B cell (primary cell): ENCODE measurements around the gene HOXA4. TPM values are rescaled to one million over a fixed set of nuclear protein-coding genes. Genes with fewer than 3 reads are reported as not detected.

Experiments
- ATAC-seq: fragments of 200-7000 bp; cut with Tn5 transposase; one replicate; pipeline ENCODE4 v1.10.0; 2021; ENCODE audit warnings: low read depth, mild to moderate bottlenecking, moderate number of reproducible peaks, moderate library complexity
- CTCF ChIA-PET: fragments of 350-600 bp; sonication (Branson Sonifier 250); formaldehyde crosslinking; loops from one replicate; lab custom pipeline; 2021; ENCODE audit warnings: antibody characterized with exemption, inconsistent platforms; lab: Charles Lee
- POLR2A ChIA-PET: fragments of 350-600 bp; sonication (Branson Sonifier 250); formaldehyde crosslinking; loops from one replicate; lab custom pipeline; 2021; ENCODE audit warnings: antibody characterized with exemption; lab: Charles Lee
- DNase-seq: peaks from one replicate; pipeline ENCODE4 v3.0.0; 2013
- H2AFZ ChIP-seq: 2 replicates; pipeline ENCODE4 v1.6.1; 2012; ENCODE audit warnings: mild to moderate bottlenecking, low read depth, low read length; ENCODE audit not compliant: insufficient read depth, poor library complexity, severe bottlenecking
- H3K27ac ChIP-seq, 2 donors: 1 replicate in 1 of 2; 2 replicates in 1 of 2; pipeline ENCODE4 v1.5.1; 2012 to 2013; ENCODE audit warnings: low read length in 2 of 2, mild to moderate bottlenecking in 2 of 2, moderate library complexity in 1 of 2
- H3K27me3 ChIP-seq, 4 experiments: fragments of 200-600 bp in 1 of 4; sonication (generic) in 1 of 4; replicated peaks in 1 of 4; 1 replicate in 2 of 4; 2 replicates in 2 of 4; pipeline versions ENCODE4 v1.6.1 to v1.7.0; 2013 to 2016; ENCODE audit warnings: low read length in 3 of 4, mild to moderate bottlenecking in 2 of 4, mixed read lengths in 1 of 4, moderate library complexity in 1 of 4; ENCODE audit not compliant: insufficient read depth in 4 of 4, control insufficient read depth in 3 of 4; ENCODE audit errors: control extremely low read depth in 1 of 4
- H3K36me3 ChIP-seq, 2 experiments: replicated peaks in 1 of 2; 1 replicate in 1 of 2; 2 replicates in 1 of 2; pipeline versions ENCODE4 v1.6.1 to v1.7.1; 2013; ENCODE audit warnings: low read length in 1 of 2; ENCODE audit not compliant: insufficient read depth in 2 of 2, control insufficient read depth in 1 of 2; ENCODE audit errors: control extremely low read depth in 1 of 2, extremely low read depth in 1 of 2
- H3K4me1 ChIP-seq, 2 donors: fragments of 200-600 bp in 1 of 2; sonication (generic) in 1 of 2; 1 replicate in 1 of 2; 2 replicates in 1 of 2; pipeline versions ENCODE4 v1.5.1 to v1.6.1; 2013 to 2017; ENCODE audit warnings: low read length in 2 of 2; ENCODE audit not compliant: control insufficient read depth in 2 of 2, insufficient read depth in 2 of 2
- H3K4me2 ChIP-seq: replicated peaks from 2 replicates; pipeline ENCODE3; 2012; ENCODE audit warnings: mild to moderate bottlenecking, low read depth, low read length; ENCODE audit not compliant: poor library complexity, severe bottlenecking
- H3K4me3 ChIP-seq, 5 experiments: fragments of 200-600 bp in 1 of 5; sonication (generic) in 1 of 5; 1 replicate in 3 of 5; 2 replicates in 2 of 5; pipeline versions ENCODE4 v1.5.1 to v1.7.0; 2011 to 2016; ENCODE audit warnings: low read length in 4 of 5, mild to moderate bottlenecking in 4 of 5, low read depth in 2 of 5, control low read depth in 1 of 5, moderate library complexity in 1 of 5; ENCODE audit not compliant: insufficient read depth in 1 of 5; ENCODE audit errors: control extremely low read depth in 1 of 5, extremely low read depth in 1 of 5
- H3K79me2 ChIP-seq: fragments of 200-600 bp; sonication (generic); one replicate; pipeline ENCODE4 v1.6.0; 2016; ENCODE audit warnings: low read length; ENCODE audit not compliant: control insufficient read depth, insufficient read depth
- H3K9ac ChIP-seq: fragments of 200-600 bp; sonication (generic); 2 replicates; pipeline ENCODE4 v1.6.1; 2017; ENCODE audit warnings: mild to moderate bottlenecking, low read length, moderate library complexity
- H3K9me3 ChIP-seq, 3 donors: one replicate each; pipeline versions ENCODE4 v1.6.1 to v1.7.1; 2013; ENCODE audit warnings: low read length in 2 of 3; ENCODE audit not compliant: control insufficient read depth in 2 of 3, insufficient read depth in 1 of 3; ENCODE audit errors: control extremely low read depth in 1 of 3
- H4K20me1 ChIP-seq: 2 replicates; pipeline ENCODE4 v1.6.0; 2012; ENCODE audit warnings: mild to moderate bottlenecking, low read length; ENCODE audit not compliant: insufficient read depth, control insufficient read depth, poor library complexity, severe bottlenecking
- H3K27ac Mint-ChIP-seq: one replicate; pipeline ENCODE4 v1.8.0; 2021; ENCODE audit warnings: mixed read lengths
- H3K27me3 Mint-ChIP-seq: one replicate; pipeline ENCODE4 v1.8.0; 2021; ENCODE audit warnings: mixed read lengths
- H3K4me1 Mint-ChIP-seq: one replicate; pipeline ENCODE4 v1.8.0; 2021; ENCODE audit warnings: mixed read lengths
- H3K4me3 Mint-ChIP-seq: one replicate; pipeline ENCODE4 v1.8.0; 2021; ENCODE audit warnings: mixed read lengths
- H3K9me3 Mint-ChIP-seq: one replicate; pipeline ENCODE4 v1.8.0; 2022; ENCODE audit warnings: mixed read lengths; ENCODE audit not compliant: insufficient read depth
- CTCF ChIP-seq: fragments of 200-600 bp; IDR thresholded peaks from one replicate; pipeline ENCODE4 v1.8.0; 2022; ENCODE audit warnings: antibody characterized with exemption, mild to moderate bottlenecking
- EZH2 ChIP-seq: IDR thresholded peaks from 2 replicates; pipeline ENCODE4 v1.6.1; 2012; ENCODE audit warnings: borderline replicate concordance, low read depth, mild to moderate bottlenecking, moderate library complexity, low read length; ENCODE audit not compliant: insufficient read depth, poor library complexity, severe bottlenecking
- WGBS: methylation state at CpG from one replicate; pipeline ENCODE4 v1.1.5; 2013; ENCODE audit warnings: missing lambda C conversion rate; ENCODE audit not compliant: insufficient coverage; 5-methylcytosine and 5-hydroxymethylcytosine counted together
- intact Hi-C: fragments of 100-400 bp; cut with micrococcal nuclease; formaldehyde crosslinking; loops from one replicate; pipeline ENCODE4 v1.10.0; 2022
- polyA plus RNA-seq: library from polyadenylated mRNA; depleted of rRNA; stranded (reverse); fragments of >200 nt; gene quantifications from 2 replicates; pipeline ENCODE4 v1.2.3, GENCODE V29; 2012
- total RNA-seq, 2 donors: library from RNA; stranded (reverse); fragments of 120-200 nt in 1 of 2; gene quantifications; 1 replicate in 1 of 2; 2 replicates in 1 of 2; pipeline versions ENCODE4 v1.2.3 to v1.2.4, GENCODE V29; 2013 to 2022

HOXA4 gene
- total and polyA plus RNA-seq, 2 donors (not counting 1 experiment from before 2014, with no cell fraction given), result 0.30 TPM; not detected in 1

- peaks cover 37% of the 10 kb centered on the region for H3K4me1 Mint-ChIP-seq
- no peak overlapping the region for H3K4me2 ChIP-seq
- peaks cover 12% of the 10 kb centered on the region for H4K20me1 ChIP-seq
- ATAC-seq, result no peak
- no peak overlapping the region for H3K27ac ChIP-seq
- H3K4me3 Mint-ChIP-seq, result no peak overlapping the region
- no peaks in the 10 kb centered on the region for H3K9me3 Mint-ChIP-seq
- no peaks in the 10 kb centered on the region for H3K79me2 ChIP-seq
- TF ChIP-seq CTCF (no peak), EZH2 (no peak)
- POLR2A ChIA-PET, result no interaction called here
- no peak for DNase-seq
- H3K4me1 ChIP-seq, result peaks cover 41 to 45% of the 10 kb centered on the region in 2 donors
- H3K27me3 Mint-ChIP-seq, result peaks cover 74% of the 10 kb centered on the region
- H3K9ac ChIP-seq, result no peak overlapping the region
- H2AFZ ChIP-seq, result no peak overlapping the region
- peaks cover 0 to 88% (median 61%) of the 10 kb centered on the region in 4 experiments for H3K27me3 ChIP-seq
- no peak overlapping the region for H3K27ac Mint-ChIP-seq
- no peak overlapping the region for H3K4me3 ChIP-seq
- 95% methylated on average over 8 of the region's 8 CpGs for WGBS
- intact Hi-C loops, result no loop called here
- no peaks in the 10 kb centered on the region for H3K36me3 ChIP-seq
- CTCF ChIA-PET, result no interaction called here
- peaks cover 0 to 29% (median 0%) of the 10 kb centered on the region in 3 donors for H3K9me3 ChIP-seq
These were observed 29.8 kb downstream of the HOXA4 start for GRCh38 chr7:27100694-27101170.
